GM21423 (cell line): Measurements from ENCODE around the gene SAMD4A.
"Not testable (repeated sequence)": the region's sequence is repeated elsewhere in the genome, so short reads cannot be mapped to it uniquely, and the experiment has no call there.

ENCODE experiments used
- ATAC-seq: cut with Tn5 transposase; IDR thresholded peaks from one replicate; pipeline ENCODE4 v1.9.1; 2021; ENCODE audit warnings: mild to moderate bottlenecking, moderate library complexity; ENCODE audit not compliant: unreplicated experiment

The SAMD4A gene

DNA sequence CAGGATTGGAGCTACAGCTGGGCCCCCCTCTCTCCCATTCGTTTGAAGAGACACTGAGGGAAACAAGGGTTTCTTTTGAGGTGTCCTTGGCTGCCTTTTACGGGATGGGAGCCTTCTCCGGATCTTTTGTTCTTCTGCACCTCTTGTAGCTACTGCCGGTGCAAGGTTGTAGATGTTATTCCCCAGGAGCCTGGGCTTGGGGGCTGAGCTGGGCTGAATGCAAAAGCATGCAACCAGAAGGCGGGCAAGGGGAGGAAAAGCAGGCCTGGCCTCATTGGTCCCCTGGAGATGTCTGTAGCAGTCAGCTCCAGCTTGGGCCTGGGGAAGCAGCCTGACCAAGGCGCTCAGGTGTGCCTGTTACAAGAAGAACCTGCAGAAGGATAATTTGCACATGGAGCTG lies 225.4 kb downstream of the SAMD4A start:
- no peak for ATAC-seq

DNA sequence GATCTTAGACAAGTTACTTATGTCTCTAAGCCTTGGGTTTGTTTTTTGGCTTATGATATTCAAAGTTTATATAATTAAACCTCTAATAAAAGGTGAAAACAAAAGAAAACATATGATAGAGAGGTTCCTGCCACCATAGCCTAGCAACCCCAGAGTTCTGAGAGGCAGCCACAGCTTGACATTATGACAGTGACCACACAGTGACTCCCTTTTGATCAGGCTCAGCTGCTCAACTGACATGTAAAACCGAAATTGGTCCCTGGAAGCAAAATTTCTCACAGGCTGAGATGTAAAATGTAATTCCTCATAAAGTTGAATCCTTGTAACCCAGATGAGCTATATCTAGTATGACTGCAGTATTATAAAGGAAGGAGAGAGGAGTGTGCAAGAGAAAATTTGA lies 227.2 kb downstream of the SAMD4A start:
- no peak for ATAC-seq

DNA sequence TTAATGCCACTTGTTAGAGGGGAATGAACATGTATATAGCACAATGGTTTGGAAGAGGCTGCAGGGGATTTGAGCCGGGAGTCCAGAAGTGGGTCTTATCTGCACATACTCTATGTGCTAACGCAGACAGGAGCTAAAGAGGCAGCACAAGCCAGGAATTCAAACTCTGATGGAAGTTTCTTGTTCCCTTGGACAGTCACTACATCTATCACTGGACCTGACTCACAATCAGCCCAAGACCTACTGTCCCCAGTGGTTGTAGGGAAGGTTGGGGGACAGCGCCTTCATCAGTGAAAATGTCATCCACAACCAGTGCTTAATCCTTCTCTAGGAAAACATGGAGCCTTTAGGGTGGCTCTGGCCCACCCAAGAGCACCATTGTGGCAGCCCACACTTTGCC lies 227.9 kb downstream of the SAMD4A start:
- no peak for ATAC-seq

DNA sequence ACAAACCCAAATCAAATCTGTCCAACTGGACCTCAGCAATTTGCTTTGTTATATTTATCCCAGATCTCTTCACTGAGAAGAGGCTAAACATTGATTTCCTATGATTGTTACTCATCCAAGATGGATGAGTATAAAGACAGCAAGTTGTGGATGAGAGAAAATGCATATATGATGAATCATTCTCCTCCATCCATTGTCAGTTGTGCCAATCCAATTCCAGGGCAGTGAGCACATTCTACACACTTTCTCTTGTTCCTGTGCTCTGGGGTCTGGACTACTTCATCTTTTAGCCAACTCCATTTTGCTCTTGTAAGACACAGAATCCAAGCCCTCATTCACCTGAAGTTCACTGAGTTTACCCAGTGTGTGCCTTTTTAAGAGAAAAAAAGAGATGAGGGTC lies 230.0 kb downstream of the SAMD4A start:
- ATAC-seq = no peak

DNA sequence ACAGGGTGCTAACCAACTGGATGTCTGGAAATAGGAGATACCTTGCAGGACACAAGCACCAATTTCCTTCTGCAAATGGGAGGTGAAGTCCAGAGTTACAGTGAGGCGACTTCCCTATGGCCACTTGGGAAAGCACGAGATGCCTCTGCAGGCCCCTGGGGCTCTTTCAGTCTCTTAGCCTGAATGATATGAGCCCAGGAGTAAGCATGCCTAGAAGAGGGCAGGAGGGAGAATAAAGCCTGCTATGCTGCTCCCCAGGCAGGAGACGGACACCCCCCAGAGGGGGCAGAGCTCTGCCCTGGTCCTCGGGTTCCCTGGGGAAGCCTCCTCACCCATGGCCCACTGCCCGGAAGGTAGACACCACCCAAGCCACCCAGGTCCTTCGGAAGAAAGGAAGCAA lies 230.6 kb downstream of the SAMD4A start:
- no peak for ATAC-seq

DNA sequence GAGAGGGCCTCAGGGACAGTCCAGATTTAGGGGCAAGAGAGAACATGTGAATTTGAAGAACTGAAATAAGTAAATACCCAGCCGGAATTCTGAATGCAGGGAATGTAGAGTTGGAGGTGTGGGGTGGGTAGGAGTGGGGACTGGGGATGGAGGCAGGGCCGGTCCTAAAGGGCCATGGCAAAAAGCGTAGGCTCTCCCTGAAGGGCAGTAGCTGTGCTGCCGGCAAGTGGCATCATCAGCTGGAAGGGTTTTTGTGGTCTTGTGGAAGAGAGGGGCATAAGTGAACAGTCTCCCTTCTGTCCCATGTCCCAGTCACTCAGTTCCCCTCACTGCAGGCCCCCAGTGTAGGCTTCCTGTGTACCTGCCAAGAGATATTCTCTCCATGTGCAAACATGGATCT lies 231.1 kb downstream of the SAMD4A start:
- no peak for ATAC-seq

DNA sequence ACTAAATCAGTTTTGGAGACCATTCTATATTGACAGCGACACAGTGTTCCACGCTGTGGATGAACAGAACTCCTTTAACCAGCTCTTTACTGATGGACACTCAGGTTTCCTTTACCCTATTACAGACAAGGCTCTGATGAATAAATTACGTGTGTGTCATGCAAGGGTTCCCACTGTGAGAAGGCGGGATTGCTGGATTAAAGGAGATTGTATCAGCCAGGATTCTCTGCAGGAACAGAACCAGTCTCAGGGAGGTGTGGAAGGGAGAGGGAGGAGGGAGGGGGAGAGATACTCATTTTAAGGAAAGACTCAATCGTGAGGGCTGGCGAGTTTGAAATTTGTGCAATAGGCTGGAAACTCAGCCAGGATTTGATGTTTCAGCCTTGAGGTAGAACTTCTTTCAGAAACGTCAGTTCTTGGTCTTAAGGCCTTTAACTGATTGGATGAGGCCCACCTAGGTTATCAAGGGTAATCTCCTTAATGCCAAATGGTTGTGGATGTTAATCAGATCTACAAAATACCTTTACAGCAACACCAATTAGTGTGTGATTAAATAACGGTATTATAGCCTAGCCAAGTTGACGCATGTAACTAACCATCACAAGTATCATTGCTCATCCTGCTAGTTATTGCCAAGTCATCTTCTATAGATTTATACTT lies 231.7 kb downstream of the SAMD4A start:
- ATAC-seq = no peak

DNA sequence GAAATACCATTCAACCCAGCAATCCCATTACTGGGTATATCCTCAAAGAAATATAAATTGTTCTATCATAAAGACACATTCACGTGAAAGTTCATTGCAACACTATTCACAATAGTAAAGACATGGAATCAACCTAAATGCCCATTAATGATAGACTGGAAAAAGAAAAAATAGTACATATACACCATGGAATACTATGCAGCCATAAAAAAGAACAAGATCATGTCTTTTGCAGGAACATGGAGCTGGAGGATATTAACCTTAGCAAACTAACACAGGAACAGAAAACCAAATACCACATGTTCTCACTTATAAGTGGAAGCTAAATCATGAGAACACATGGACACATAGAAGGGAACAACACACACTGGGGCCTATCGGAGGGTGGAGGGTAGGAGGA lies 234.6 kb downstream of the SAMD4A start:
- not testable (repeated sequence) for ATAC-seq

DNA sequence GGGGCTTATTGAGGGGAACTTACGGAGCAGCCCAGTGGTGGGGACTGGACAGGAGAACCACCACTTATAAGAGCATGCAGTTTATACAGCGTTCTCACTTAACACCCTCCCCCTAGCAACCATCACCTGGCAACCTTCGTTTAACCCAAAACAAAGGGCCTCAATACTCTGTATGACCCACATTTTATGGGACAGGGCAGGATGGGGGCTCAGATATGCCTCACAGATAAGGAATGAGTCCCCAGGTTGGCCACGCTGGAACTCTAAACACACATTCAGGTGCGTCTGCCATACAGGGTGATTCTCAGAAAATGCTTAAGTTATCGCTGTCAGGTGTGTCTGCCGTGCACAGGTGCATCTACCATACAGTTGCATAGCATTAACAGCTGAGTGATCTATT lies 236.5 kb downstream of the SAMD4A start:
- no peak for ATAC-seq

DNA sequence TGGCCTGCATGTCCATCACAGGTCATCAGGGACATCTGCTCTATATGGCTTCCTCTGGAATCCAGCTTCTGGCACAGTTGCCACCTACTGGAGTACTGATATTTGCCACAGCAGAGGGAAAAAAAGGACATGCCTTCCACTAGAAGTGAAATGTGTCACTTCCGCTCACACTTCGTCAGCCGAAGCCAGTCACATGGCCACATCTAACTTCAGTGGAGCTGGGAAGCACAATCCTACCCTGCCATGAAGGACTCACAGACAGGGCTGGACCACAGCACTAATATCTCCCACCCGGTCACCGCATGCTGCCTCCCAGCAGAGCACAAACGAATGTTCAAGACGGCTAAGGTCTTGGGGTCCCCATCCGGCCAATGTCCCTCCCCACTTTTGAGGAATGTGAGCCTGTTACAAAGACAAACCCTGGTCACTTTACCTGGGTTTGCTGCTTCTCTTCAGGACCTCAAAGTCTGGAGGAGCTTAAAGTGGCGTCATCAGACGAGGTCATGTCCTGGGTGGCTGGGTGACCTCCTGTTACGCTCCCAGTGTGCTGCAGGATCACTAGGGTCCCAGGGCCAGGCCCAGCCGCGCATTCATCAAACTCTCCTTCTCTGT lies 237.1 kb downstream of the SAMD4A start:
- ATAC-seq = no peak

DNA sequence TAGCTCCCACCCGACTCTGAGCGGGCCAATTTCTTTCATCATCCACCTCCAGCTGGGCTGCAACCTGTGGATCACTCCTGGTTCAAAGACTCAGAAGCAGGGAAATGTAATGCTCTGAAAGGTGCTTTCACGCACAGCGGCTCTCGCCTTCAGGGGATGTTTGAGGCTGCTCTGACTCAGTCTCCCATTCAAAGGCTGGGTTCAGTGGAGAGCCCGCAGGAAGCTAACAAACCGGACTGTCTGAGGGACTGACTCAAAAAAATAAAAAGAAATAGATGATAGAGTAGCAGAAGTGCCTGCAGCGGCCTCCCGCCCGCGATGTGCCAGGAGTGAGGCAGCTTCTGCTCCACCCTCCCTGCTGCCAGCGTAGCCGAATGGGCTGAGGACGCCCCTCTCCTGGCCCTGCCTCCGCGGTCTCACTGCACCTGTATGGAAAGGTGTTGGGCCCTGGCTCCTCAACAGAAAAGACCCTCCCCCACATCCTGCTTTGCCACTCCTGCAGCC lies 237.7 kb downstream of the SAMD4A start:
- ATAC-seq = no peak

DNA sequence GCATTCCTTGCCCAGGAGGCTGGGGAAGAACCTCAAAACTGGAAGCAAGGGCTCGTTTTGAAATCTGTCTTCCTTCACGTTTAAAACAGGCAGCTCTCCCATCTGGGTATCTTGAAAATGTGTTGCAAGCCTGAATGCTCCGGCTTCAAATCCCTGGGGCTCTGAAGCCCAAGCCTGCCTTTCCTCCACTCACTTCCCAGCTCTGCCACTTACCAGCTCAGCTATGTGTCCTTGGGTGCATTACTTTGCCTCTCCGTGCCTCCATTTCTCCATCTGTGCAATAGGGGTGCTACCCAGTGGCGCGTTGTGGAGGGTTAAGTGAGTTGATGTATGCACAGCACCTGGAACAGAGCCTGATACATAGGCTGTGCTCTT lies 238.1 kb downstream of the SAMD4A start:
- no peak for ATAC-seq

DNA sequence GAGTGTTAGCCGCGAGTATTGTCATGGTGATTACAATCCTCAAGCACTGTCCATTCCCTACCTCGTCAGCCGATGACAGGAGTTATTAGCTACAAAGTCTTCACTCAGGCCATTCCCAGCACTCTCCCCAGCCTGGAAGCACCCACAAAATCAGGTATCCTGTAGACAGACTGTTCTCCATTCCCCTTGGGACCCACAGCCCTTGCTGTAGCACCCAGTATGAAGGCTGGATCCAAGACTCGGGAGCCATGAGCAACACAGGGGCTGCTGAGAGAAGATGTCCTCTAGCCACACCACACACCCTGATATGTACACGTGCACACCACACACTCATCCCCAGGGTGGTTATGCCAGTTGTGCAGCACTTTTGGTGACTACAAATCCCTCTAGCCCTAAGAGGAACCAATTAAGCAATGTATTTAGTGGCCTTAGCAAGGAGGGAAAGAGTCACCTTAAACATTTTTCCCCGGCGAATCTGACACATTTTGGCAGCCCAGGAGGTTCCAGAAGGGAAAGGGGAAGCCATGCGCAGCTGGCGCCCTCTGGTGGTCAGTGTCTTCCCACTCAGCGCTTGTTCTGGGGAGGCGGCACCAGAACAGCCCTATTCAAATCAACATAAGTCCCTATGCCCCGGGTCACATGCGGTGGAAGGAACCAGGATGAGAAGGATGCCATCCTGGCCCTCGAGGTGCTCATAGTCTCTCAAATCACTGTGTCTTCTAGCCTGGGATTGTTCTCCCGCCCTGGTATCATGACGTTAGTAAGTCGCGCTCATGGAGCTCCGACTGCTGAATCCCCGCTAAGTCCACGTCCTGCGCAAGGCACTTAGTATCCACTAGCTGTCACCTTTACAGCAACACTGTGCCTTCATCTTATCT lies 238.8 kb downstream of the SAMD4A start:
- peak; percentile 79 for ATAC-seq

DNA sequence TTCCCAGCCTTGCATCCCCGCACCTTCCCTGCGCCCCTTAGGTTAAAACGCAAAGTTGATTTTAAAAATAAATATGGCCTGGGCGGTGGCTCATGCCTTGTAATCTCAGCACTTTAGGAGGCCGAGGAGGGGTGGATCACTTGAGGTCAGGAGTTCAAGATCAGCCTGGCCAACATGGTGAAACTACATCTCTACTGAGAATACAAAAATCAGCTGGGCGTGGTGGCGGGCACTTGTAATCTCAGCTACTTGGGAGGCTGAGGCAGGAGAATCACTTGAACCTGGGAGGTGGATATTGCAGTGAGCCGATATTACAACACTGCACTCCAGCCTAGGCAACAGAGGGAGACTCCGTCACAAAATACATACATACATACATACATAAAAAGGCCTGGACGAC lies 239.7 kb downstream of the SAMD4A start:
- no peak for ATAC-seq

DNA sequence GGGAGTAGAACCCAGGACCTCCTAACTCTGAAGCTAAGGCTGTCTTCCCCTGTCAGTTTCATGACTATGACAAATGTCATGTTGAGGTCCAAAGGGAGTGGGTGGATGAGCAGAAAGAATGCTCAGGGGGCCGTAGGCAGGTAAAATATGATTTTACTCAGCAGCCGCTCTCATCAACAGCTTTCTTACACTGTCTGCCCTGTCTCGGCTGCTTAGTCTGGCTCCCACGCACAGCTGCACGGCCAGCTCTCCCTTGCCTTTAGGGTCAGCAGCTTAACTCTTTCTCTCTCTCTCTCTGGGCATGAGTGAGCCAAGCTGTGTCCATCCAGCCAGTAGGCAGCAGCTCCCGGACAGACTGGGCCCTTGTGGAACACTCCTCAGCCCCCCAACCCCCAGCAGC lies 240.5 kb downstream of the SAMD4A start:
- no peak for ATAC-seq

DNA sequence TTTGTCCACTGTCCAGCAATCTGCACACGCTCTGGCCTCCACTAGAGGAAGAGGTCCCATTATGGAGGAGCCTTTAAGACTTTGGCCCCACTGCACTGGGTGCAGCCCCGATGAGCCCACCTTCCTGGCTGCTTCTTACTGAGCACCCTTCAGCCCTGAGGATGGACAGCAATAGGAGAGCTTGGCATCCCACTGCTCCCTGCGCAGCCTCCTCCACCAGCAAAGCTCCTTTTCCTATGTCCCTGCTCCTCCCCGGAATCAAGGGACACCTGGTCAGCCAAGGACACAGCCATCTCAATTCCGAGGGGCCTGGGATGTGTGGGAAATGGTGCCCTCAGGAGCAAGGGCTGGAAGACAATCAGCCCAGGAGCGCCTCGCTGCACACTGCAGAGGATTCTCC lies 241.0 kb downstream of the SAMD4A start:
- ATAC-seq = no peak

DNA sequence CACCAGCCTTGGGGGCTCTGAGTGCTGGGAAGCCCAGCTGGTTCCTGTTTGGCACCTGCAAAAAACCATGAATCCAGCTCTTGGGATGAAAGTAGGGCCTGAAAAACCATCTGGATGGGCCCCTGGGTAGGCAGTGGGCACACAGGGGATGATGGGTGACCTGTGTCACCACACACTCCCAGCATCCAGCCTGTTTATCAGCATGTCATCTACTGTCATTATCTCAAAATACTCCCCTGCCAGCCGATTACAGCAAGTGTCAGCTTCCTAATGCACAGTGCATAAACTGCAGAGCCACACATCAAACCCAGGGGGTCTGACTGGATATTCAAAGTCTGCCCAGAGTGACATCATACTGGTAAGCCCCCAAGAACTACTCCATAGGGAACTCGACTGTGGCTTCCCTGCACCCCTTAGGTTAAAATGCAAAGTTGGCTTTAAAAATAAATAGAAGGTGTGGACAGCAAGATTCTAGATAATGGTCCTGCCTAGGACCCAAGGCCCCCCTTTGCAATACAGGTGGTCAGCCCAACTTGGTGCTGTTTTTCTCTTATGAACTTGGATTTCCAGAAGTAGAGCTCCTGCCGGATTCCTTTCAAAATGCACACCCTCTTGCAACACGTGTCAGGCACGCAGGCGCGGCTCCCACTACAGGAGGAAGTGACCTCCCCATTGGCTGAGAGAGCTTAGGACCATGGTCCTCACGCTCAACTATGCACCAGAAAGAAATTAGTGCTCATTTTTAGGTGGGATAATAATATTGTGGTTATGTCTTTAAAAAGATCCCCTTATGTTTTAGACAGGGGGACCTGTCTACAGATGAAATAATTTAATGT lies 241.6 kb downstream of the SAMD4A start:
- ATAC-seq = no peak

DNA sequence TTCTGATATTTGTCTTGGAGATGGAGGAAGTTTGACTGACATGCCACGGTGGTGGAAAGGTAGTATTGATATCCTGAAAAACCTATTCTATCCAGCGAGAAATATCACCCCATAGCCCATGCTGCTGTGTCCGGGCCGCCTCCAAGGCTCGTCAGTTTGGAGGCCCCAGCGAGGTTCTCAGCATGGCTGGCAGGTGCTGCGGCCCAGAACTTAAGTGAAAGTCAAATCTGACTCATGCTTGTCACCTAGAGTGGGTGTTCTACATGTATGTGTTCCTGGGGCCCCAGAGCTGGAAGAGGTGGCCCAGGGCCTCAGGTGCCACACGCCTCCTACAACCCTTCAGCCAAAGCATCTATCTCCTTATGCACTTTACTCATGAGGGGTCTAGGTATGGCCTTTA lies 242.8 kb downstream of the SAMD4A start:
- ATAC-seq = no peak

DNA sequence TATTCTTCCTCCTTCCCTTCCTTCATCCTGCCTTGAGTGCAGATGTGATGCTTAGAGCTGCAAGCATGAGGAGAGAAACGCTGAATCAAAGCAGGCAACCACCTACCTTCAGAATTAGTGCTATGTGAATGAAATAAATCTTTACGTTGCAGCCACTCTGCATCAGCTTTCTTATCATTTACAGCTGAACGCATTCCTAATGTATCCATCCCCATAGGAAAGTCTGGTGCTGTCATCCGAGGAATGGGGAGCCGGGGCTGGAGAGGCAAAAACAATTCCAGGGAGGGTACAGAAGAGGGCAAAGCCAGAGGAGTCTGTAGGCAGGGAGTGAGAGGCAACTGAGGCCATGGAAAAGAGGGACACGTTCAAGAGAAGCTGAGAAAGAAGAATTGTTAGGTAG lies 245.7 kb downstream of the SAMD4A start:
- no peak for ATAC-seq

DNA sequence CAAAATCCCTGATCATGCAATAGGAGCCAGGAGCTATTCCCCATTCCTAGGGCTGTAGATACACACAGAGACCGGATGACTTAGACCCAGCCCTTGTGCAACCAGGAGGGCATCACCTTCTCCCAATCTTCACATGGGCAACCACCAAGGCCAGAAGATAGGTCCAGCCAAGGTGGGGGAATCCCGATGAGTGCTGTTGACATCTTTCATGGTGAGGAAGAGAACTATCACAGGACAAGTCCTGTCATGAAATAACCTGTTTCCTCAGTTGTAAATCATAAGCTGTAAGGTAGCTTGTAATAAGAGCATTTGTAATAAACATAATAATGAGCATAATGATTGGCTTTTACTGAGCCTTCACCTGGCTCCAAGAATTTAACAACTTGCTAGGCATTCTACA lies 246.2 kb downstream of the SAMD4A start:
- ATAC-seq = no peak

DNA sequence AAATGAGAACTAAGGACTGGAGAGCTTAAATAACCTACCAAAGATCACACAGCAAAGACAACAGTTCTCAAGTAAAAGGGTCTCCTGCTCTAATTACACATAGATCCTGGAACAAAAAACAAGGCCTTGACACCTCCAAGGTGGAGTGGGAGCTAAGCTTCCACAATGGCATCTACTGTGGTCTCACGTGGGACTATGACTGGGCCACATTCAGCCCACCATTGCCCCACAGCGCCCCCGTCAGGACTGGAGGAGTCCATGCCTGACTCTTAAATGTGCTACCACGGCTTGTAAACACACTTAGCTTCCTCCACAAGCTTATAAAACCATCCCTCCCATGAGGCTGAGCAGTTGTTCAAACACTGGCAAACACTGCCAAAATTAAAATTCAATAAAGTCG lies 247.1 kb downstream of the SAMD4A start:
- ATAC-seq = no peak
